H1 (cell line): ENCODE results near the gene FSTL4. TPM values are rescaled to one million over a fixed set of nuclear protein-coding genes. Genes with fewer than 3 reads are reported as not detected.

ENCODE experiments used
- CREB1 ChIP-seq: IDR thresholded peaks from 2 replicates; pipeline ENCODE4 v1.6.1; 2012; ENCODE audit warnings: inconsistent platforms
- EZH2 ChIP-seq: fragments of 200-600 bp; sonication (generic); IDR thresholded peaks from 2 replicates; pipeline ENCODE4 v1.7.1; 2012; ENCODE audit warnings: low read depth, mild to moderate bottlenecking, moderate library complexity, low read length, inconsistent platforms; ENCODE audit not compliant: severe bottlenecking
- NANOG ChIP-seq: IDR thresholded peaks from 2 replicates; pipeline ENCODE4 v1.6.1; 2011; ENCODE audit warnings: low read length, low read depth, mild to moderate bottlenecking, inconsistent platforms; ENCODE audit not compliant: insufficient read depth, poor library complexity, severe bottlenecking
- polyA plus RNA-seq, 7 experiments: library from polyadenylated mRNA; depleted of rRNA in 3 of 7; stranded (reverse) in 5 of 7; unstranded in 2 of 7; fragments of >200 nt in 5 of 7; fragments of 200-250 nt in 2 of 7; gene quantifications; 1 replicate in 5 of 7; 2 replicates in 1 of 7; 4 replicates in 1 of 7; pipeline versions ENCODE4 v1.2.1 to v1.2.3, GENCODE V29; 2011 to 2013; ENCODE audit warnings: missing spikeins in 2 of 7, mixed read lengths in 2 of 7
- total RNA-seq: library from RNA; stranded (reverse); fragmentation: NEBNext Ultra II Directional; extraction: Animal tissue kit (Norgen Biotek cat#: 25700); gene quantifications from 2 replicates; pipeline ENCODE4 v1.2.1, GENCODE V29; 2021
- TF ChIP-seq, protein P1 (sequence below): IDR thresholded peaks from 2 replicates; pipeline ENCODE4 v1.6.1; 2012; ENCODE audit warnings: inconsistent platforms

The FSTL4 gene
- total and polyA plus RNA-seq, 2 of the 8 experiments (the other 6 are each of a cell fraction or from before 2014, with no cell fraction given) = 3.1 to 4.1 TPM

DNA sequence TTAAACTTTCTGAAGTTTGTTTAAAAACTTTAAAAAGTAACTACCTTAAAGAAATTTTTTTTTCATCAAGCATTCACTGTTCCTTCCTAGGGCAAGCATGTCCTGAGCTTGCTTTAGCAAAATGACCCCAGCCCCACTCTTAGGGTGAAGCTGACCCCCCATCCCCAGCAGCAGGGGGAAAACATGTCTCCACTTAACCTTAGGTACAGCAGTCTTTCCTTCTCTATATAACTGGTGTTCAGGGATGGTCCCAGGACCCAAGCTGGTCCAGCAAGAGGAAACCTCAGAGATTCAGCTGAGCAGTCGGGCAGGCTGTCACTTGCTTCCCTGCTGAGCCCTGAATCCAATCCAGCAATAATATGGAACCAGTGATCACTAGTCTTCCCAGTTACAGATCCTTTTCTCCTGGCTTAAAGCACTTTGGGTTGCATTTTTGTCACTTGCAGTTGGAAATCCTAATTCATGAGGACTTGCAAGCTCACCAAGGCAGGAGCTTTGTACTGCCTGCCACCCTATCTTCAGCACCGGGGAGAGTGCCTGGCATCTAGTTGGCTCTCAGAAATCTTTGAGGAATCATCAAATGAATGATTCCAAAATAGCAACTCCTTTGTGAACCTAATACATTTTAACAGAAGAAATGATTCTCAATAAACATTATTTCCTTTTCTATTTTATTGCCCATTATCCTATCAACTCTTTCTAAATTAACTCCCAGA is 91.2 kb downstream of the FSTL4 start (continued):
- TF ChIP-seq NANOG (no peak), CREB1 (no peak), EZH2 (no peak)
- TF ChIP-seq, protein P1, sequence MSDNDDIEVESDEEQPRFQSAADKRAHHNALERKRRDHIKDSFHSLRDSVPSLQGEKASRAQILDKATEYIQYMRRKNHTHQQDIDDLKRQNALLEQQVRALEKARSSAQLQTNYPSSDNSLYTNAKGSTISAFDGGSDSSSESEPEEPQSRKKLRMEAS = no peak
